NT2/D1 (cell line): ENCODE results near the gene VIT.

Experiments used
- SUZ12 ChIP-seq: IDR thresholded peaks from 2 replicates; pipeline ENCODE4 v1.6.1; 2011; ENCODE audit not compliant: insufficient read length, insufficient read depth; ENCODE audit errors: extremely low read depth
- YY1 ChIP-seq: IDR thresholded peaks from 2 replicates; pipeline ENCODE4 v1.6.1; 2011; ENCODE audit not compliant: insufficient read length, insufficient read depth
- ZNF274 ChIP-seq: IDR thresholded peaks from 2 replicates; pipeline ENCODE4 v1.6.1; 2011; ENCODE audit warnings: mild to moderate bottlenecking, low read depth, low read length

DNA sequence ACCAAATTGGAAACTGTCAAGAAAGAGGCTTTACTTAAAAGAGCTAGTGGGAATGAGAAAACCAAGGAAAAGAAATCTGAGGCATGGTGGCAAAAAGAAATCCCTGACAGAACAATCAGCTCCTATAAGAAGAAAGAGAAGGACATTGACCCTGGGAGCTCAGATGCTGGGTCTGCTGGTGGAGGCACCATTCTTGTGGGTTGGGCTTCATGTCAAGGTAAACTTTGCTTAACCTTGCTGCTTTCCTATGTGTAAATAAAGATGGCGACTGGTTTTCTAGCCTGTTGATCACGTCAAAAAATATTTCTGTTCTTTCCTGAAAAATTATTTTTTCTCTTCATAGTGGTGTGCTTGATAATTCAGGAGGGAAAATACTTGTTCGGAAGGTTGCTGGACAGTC, 58.1 kb downstream of the VIT start:
- TF ChIP-seq YY1 (no peak), SUZ12 (no peak), ZNF274 (no peak)
